HepG2 (cell line): Measurements from ENCODE around the gene NDUFS2. TPM values are rescaled to one million over a fixed set of nuclear protein-coding genes. Genes with fewer than 3 reads are reported as not detected.

Experiments used
- CREB1 ChIP-seq, 2 experiments: fragments of 450-650 bp in 1 of 2; IDR thresholded peaks; 2 replicates each; pipeline ENCODE4 v1.6.1; 2016 to 2017; ENCODE audit warnings: control low read depth in 1 of 2, mild to moderate bottlenecking in 1 of 2, missing compliant biosample characterization in 1 of 2, missing genetic modification characterization in 1 of 2
- GABPA ChIP-seq, 2 experiments: IDR thresholded peaks; 2 replicates each; pipeline ENCODE4 v1.6.1; 2011 to 2016; ENCODE audit warnings: low read depth in 2 of 2, low read length in 1 of 2, missing biosample characterization in 1 of 2, missing genetic modification characterization in 1 of 2
- KMT2A ChIP-seq: sonication (generic); formaldehyde crosslinking; IDR thresholded peaks from 2 replicates; pipeline ENCODE4 v1.4.0; 2020; ENCODE audit warnings: missing genetic modification reagents
- MEF2D ChIP-seq: sonication (generic); formaldehyde crosslinking; IDR thresholded peaks from 2 replicates; pipeline ENCODE4 v1.5.1; 2020; ENCODE audit warnings: mild to moderate bottlenecking, missing genetic modification reagents
- MZF1 ChIP-seq: sonication (generic); formaldehyde crosslinking; IDR thresholded peaks from 2 replicates; pipeline ENCODE4 v1.8.1; 2023; ENCODE audit warnings: mild to moderate bottlenecking, missing genetic modification reagents, borderline replicate concordance
- NFYC ChIP-seq: IDR thresholded peaks from 2 replicates; pipeline ENCODE4 v1.6.1; 2016; ENCODE audit warnings: missing genetic modification reagents, missing compliant biosample characterization
- PAWR ChIP-seq: sonication (generic); formaldehyde crosslinking; IDR thresholded peaks from 2 replicates; pipeline ENCODE4 v1.4.0; 2020; ENCODE audit warnings: missing genetic modification reagents, mild to moderate bottlenecking, borderline replicate concordance
- SKIL ChIP-seq: sonication (generic); formaldehyde crosslinking; IDR thresholded peaks from 2 replicates; pipeline ENCODE4 v1.8.0; 2022; ENCODE audit warnings: missing genetic modification reagents, mild to moderate bottlenecking, moderate library complexity, borderline replicate concordance
- SRSF4 ChIP-seq: fragments of 200-400 bp; formaldehyde crosslinking; IDR thresholded peaks from one replicate; pipeline ENCODE4 v1.6.1; 2018; ENCODE audit warnings: mild to moderate bottlenecking, low read depth, low read length, moderate library complexity; ENCODE audit not compliant: poor library complexity, severe bottlenecking
- TSC22D2 ChIP-seq: sonication (generic); formaldehyde crosslinking; IDR thresholded peaks from 2 replicates; pipeline ENCODE4 v1.5.1; 2020; ENCODE audit warnings: missing genetic modification reagents, mild to moderate bottlenecking, borderline replicate concordance
- ZBED4 ChIP-seq: sonication (generic); formaldehyde crosslinking; IDR thresholded peaks from 2 replicates; pipeline ENCODE4 v1.4.0; 2020; ENCODE audit warnings: missing genetic modification reagents, borderline replicate concordance
- ZNF292 ChIP-seq: sonication (generic); formaldehyde crosslinking; IDR thresholded peaks from 2 replicates; pipeline ENCODE4 v1.8.1; 2022; ENCODE audit warnings: mild to moderate bottlenecking, low read depth, missing genetic modification reagents, borderline replicate concordance
- ZNF468 ChIP-seq: sonication (generic); formaldehyde crosslinking; IDR thresholded peaks from 2 replicates; pipeline ENCODE4 v1.8.0; 2022; ENCODE audit warnings: mild to moderate bottlenecking, moderate library complexity, missing genetic modification reagents
- ZNF512B ChIP-seq: sonication (generic); formaldehyde crosslinking; IDR thresholded peaks from 2 replicates; pipeline ENCODE4 v1.5.1; 2020; ENCODE audit warnings: missing genetic modification reagents, mild to moderate bottlenecking, borderline replicate concordance
- polyA plus RNA-seq, 8 experiments: library from polyadenylated mRNA; depleted of rRNA in 3 of 8; stranded (reverse) in 7 of 8; unstranded in 1 of 8; fragments of >200 nt; fragmentation: Illumina TruSeq in 4 of 8; extraction: Trizol in 4 of 8; gene quantifications; 2 replicates each; pipeline versions ENCODE4 v1.2.1 to v1.2.3, GENCODE V29; 2011 to 2016; ENCODE audit warnings: low read depth in 4 of 8, missing spikeins in 1 of 8, mixed read lengths in 1 of 8; ENCODE audit not compliant: insufficient read depth in 1 of 8
- total RNA-seq, 5 experiments: library from RNA; depleted of rRNA; stranded (reverse); fragments of >200 nt; fragmentation: Illumina TruSeq; extraction: Trizol; gene quantifications; 2 replicates each; pipeline ENCODE4 v1.2.3, GENCODE V29; 2016; ENCODE audit warnings: low read depth in 1 of 5
- TF ChIP-seq, protein P1 (sequence below): sonication (generic); formaldehyde crosslinking; IDR thresholded peaks from 2 replicates; pipeline ENCODE4 v1.8.0; 2023; ENCODE audit warnings: mild to moderate bottlenecking, missing genetic modification reagents
- TF ChIP-seq, protein P2 (sequence below): sonication (generic); formaldehyde crosslinking; IDR thresholded peaks from 2 replicates; pipeline ENCODE4 v1.4.0; 2020; ENCODE audit warnings: mild to moderate bottlenecking, missing genetic modification reagents

The NDUFS2 gene
- total and polyA plus RNA-seq, 2 of the 13 experiments (the other 11 are each of a cell fraction or from before 2014, with no cell fraction given), result 89.9 to 118 TPM

DNA sequence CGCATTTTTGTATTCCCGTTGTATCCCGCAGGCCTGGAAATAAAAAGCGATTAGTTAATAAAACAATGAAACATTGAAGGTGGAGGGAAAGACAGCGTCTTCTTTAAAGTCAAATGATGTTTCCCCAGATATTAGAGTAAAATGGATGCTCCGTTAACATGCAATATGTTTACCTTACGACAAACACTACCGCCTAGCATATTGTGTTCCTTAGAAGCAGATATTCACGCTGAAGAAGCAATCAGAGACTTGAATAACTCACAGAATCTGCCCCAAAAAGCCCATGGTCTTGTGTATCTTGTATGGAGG lies 24.3 kb upstream of the NDUFS2 start (continued):
- TF ChIP-seq SKIL (CRISPR knock-in tag), result no peak
- TF ChIP-seq PAWR (CRISPR knock-in tag), result peak; percentile 16; the same call in 1 of the 2 replicates
- no peak for TF ChIP-seq MEF2D
- no peak for TF ChIP-seq NFYC (CRISPR knock-in tag)
- TF ChIP-seq ZNF292, result no peak
- TF ChIP-seq KMT2A (CRISPR knock-in tag), result no peak
- TF ChIP-seq, protein P1, sequence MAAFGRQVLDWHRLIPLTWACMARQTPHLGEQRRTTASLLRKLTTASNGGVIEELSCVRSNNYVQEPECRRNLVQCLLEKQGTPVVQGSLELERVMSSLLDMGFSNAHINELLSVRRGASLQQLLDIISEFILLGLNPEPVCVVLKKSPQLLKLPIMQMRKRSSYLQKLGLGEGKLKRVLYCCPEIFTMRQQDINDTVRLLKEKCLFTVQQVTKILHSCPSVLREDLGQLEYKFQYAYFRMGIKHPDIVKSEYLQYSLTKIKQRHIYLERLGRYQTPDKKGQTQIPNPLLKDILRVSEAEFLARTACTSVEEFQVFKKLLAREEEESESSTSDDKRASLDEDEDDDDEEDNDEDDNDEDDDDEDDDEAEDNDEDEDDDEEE (CRISPR knock-in tag), result no peak
- no peak for TF ChIP-seq ZNF468
- TF ChIP-seq MZF1 (CRISPR knock-in tag), result no peak
- TF ChIP-seq ZNF512B (CRISPR knock-in tag), result no peak
- TF ChIP-seq, protein P2, sequence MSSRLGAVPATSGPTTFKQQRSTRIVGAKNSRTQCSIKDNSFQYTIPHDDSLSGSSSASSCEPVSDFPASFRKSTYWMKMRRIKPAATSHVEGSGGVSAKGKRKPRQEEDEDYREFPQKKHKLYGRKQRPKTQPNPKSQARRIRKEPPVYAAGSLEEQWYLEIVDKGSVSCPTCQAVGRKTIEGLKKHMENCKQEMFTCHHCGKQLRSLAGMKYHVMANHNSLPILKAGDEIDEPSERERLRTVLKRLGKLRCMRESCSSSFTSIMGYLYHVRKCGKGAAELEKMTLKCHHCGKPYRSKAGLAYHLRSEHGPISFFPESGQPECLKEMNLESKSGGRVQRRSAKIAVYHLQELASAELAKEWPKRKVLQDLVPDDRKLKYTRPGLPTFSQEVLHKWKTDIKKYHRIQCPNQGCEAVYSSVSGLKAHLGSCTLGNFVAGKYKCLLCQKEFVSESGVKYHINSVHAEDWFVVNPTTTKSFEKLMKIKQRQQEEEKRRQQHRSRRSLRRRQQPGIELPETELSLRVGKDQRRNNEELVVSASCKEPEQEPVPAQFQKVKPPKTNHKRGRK (CRISPR knock-in tag), result peak; percentile 68; the same call in 1 of the 2 replicates
- TF ChIP-seq GABPA (IDR thresholded peaks at IDR 0.05; ENCODE audit: low read depth, low read length), result no peak
- TF ChIP-seq GABPA (CRISPR knock-in tag; IDR thresholded peaks at IDR 0.05; ENCODE audit: low read depth), result 0 out of 2 replicates have a peak, but pooled peaks have one; percentile 9
- no peak for TF ChIP-seq ZBED4
- TF ChIP-seq CREB1 (IDR thresholded peaks at IDR 0.05), result no peak
- 0 out of 2 replicates have a peak, but pooled peaks have one; percentile 1 for TF ChIP-seq CREB1 (CRISPR knock-in tag; IDR thresholded peaks at IDR 0.05)
- TF ChIP-seq TSC22D2 (CRISPR knock-in tag), result no peak
- no peak for TF ChIP-seq SRSF4
